Karpas-422 (cell line): ENCODE results near the gene COX6A1. TPM values are rescaled to one million over a fixed set of nuclear protein-coding genes. Genes with fewer than 3 reads are reported as not detected.
"Not testable (repeated sequence)": the region's sequence is repeated elsewhere in the genome, so short reads cannot be mapped to it uniquely, and the experiment has no call there.

Experiments
- DNase-seq: peaks from one replicate; pipeline ENCODE4 v3.0.0-alpha.2; 2015
- H2AFZ ChIP-seq: fragments of 200-600 bp; sonication (generic); 2 replicates; pipeline ENCODE4 v1.6.1; 2014; ENCODE audit warnings: antibody characterized with exemption, low read length, mixed read lengths
- H3K27ac ChIP-seq: fragments of 200-600 bp; sonication (generic); 2 replicates; pipeline ENCODE4 v1.5.1; 2014; ENCODE audit warnings: mild to moderate bottlenecking, low read length, moderate library complexity
- H3K27me3 ChIP-seq: fragments of 200-600 bp; sonication (generic); 2 replicates; pipeline ENCODE4 v1.6.1; 2014; ENCODE audit warnings: low read length, mixed read lengths
- H3K36me3 ChIP-seq: fragments of 200-600 bp; sonication (generic); 2 replicates; pipeline ENCODE4 v1.6.1; 2014; ENCODE audit warnings: low read length, mixed read lengths; ENCODE audit not compliant: insufficient read depth
- H3K4me1 ChIP-seq: fragments of 200-600 bp; sonication (generic); 2 replicates; pipeline ENCODE4 v1.6.1; 2014; ENCODE audit warnings: mild to moderate bottlenecking, low read length, mixed read lengths
- H3K4me2 ChIP-seq: fragments of 200-600 bp; sonication (generic); 2 replicates; pipeline ENCODE4 v1.6.1; 2014; ENCODE audit warnings: low read length, low read depth, mild to moderate bottlenecking; ENCODE audit not compliant: poor library complexity, severe bottlenecking
- H3K4me3 ChIP-seq: fragments of 200-600 bp; sonication (generic); 2 replicates; pipeline ENCODE4 v1.5.1; 2014; ENCODE audit warnings: mild to moderate bottlenecking, antibody characterized with exemption, low read length, mixed read lengths
- H3K79me2 ChIP-seq: fragments of 200-600 bp; sonication (generic); 2 replicates; pipeline ENCODE4 v1.6.1; 2014; ENCODE audit warnings: mild to moderate bottlenecking, low read length, mixed read lengths
- H3K9ac ChIP-seq: fragments of 200-600 bp; sonication (generic); 2 replicates; pipeline ENCODE4 v1.6.0; 2014; ENCODE audit warnings: low read length
- H3K9me2 ChIP-seq: fragments of 200-600 bp; sonication (generic), shearing (Covaris generic); replicated peaks from 2 replicates; pipeline ENCODE4 v1.6.0; 2014; ENCODE audit warnings: mild to moderate bottlenecking, low read length, moderate library complexity; ENCODE audit not compliant: insufficient read depth
- H3K9me3 ChIP-seq: fragments of 300-700, 200-600 bp; sonication (generic); 2 replicates; pipeline ENCODE4 v1.6.1; 2014; ENCODE audit warnings: low read length, mixed read lengths
- H4K20me1 ChIP-seq: fragments of 200-600 bp; sonication (generic); 2 replicates; pipeline ENCODE4 v1.6.1; 2014; ENCODE audit warnings: mild to moderate bottlenecking, antibody characterized with exemption, low read length, low read depth; ENCODE audit not compliant: insufficient read depth
- total RNA-seq: library from RNA; depleted of rRNA; stranded (reverse); fragments of >200 nt; shearing (Covaris generic); gene quantifications from 2 replicates; pipeline ENCODE4 v1.2.3, GENCODE V29; 2014; ENCODE audit warnings: low replicate concordance; rRNA removed

The COX6A1 gene
- total RNA-seq, 1 experiment from 2014 or later: 542 TPM

GRCh38 chr12:120487552-120487951, 49.6 kb downstream of the COX6A1 start:
- not testable (repeated sequence) for H3K4me1 ChIP-seq, H3K9me2 ChIP-seq, H3K36me3 ChIP-seq, H3K9me3 ChIP-seq, H3K27me3 ChIP-seq, H4K20me1 ChIP-seq, H3K4me2 ChIP-seq, DNase-seq, H3K79me2 ChIP-seq, H3K4me3 ChIP-seq, H3K27ac ChIP-seq, H3K9ac ChIP-seq, H2AFZ ChIP-seq

GRCh38 chr12:120488057-120488640, 50.2 kb downstream of the COX6A1 start:
- Histone ChIP-seq H3K36me3 (no peaks in the 10 kb centered on the region), H3K4me1 (peaks cover 8% of the 10 kb centered on the region), H3K4me3 (no peak overlapping the region), H3K27me3 (no peaks in the 10 kb centered on the region), H3K79me2 (no peaks in the 10 kb centered on the region), H4K20me1 (no peaks in the 10 kb centered on the region), H3K4me2 (no peak overlapping the region), H3K27ac (no peak overlapping the region), H2AFZ (no peak overlapping the region), H3K9me3 (no peaks in the 10 kb centered on the region), H3K9ac (no peak overlapping the region), H3K9me2 (no peaks in the 10 kb centered on the region)
- no peak for DNase-seq

- H3K27me3 ChIP-seq: no peaks in the 10 kb centered on the region
- DNase-seq: no peak
- no peaks in the 10 kb centered on the region for H3K4me1 ChIP-seq
- no peaks in the 10 kb centered on the region for H3K79me2 ChIP-seq
- no peaks in the 10 kb centered on the region for H3K9me2 ChIP-seq
- H3K4me3 ChIP-seq: no peak overlapping the region
- H2AFZ ChIP-seq: no peak overlapping the region
- H3K9ac ChIP-seq: no peak overlapping the region
- H4K20me1 ChIP-seq: no peaks in the 10 kb centered on the region
- no peaks in the 10 kb centered on the region for H3K9me3 ChIP-seq
- H3K36me3 ChIP-seq: no peaks in the 10 kb centered on the region
- no peak overlapping the region for H3K27ac ChIP-seq
- H3K4me2 ChIP-seq: no peak overlapping the region
These were observed 51.1 kb downstream of the COX6A1 start for GRCh38 chr12:120489018-120489417.

GRCh38 chr12:120490325-120490724, 52.4 kb downstream of the COX6A1 start:
- Histone ChIP-seq H3K79me2 (no peaks in the 10 kb centered on the region), H3K4me3 (no peak overlapping the region), H3K9me2 (no peaks in the 10 kb centered on the region), H2AFZ (no peak overlapping the region), H4K20me1 (no peaks in the 10 kb centered on the region), H3K4me1 (peaks cover 7% of the 10 kb centered on the region), H3K27ac (no peak overlapping the region), H3K9me3 (no peaks in the 10 kb centered on the region), H3K36me3 (no peaks in the 10 kb centered on the region), H3K4me2 (no peak overlapping the region), H3K9ac (no peak overlapping the region), H3K27me3 (no peaks in the 10 kb centered on the region)
- no peak for DNase-seq

Other genes starting within 250 kb of the COX6A1 start
- 53.6 and 75.2 TPM in 2 replicates for gene GCN1, start 243.4 kb upstream of the COX6A1 start, total RNA-seq
- 4,777 and 6,150 TPM in 2 replicates for gene RPLP0, start 237.0 kb upstream of the COX6A1 start, total RNA-seq
- gene PXN, start 172.4 kb upstream of the COX6A1 start, total RNA-seq: 1.9 and 2.5 TPM in 2 replicates
- gene RNU4-2, start 146.2 kb upstream of the COX6A1 start, total RNA-seq: under 0.01 TPM in 2 replicates
- under 0.01 TPM in 2 replicates for gene RNU4-1, start 144.9 kb upstream of the COX6A1 start, total RNA-seq
- 0.54 and 0.67 TPM in 2 replicates for gene SIRT4, start 135.8 kb upstream of the COX6A1 start, total RNA-seq
- gene PLA2G1B, start 110.3 kb upstream of the COX6A1 start, total RNA-seq: not detected in 2 replicates
- gene MSI1, start 68.9 kb upstream of the COX6A1 start, total RNA-seq: not detected in 2 replicates
- 15.6 and 26.1 TPM in 2 replicates for gene TRIAP1, start 8.3 kb downstream of the COX6A1 start, total RNA-seq
- gene GATC, start 8.3 kb downstream of the COX6A1 start, total RNA-seq: 18.7 and 21.9 TPM in 2 replicates
- 158 and 213 TPM in 2 replicates for gene SRSF9, start 31.6 kb downstream of the COX6A1 start, total RNA-seq
- gene DYNLL1, start 58.0 kb downstream of the COX6A1 start, total RNA-seq: 237 and 308 TPM in 2 replicates
- 26.3 and 31.5 TPM in 2 replicates for gene COQ5, start 91.0 kb downstream of the COX6A1 start, total RNA-seq
- gene RNF10, start 96.2 kb downstream of the COX6A1 start, total RNA-seq: 59.8 and 65.5 TPM in 2 replicates
- gene POP5, start 143.3 kb downstream of the COX6A1 start, total RNA-seq: 69.1 and 72.9 TPM in 2 replicates
- not detected in 2 replicates for gene CABP1, start 202.5 kb downstream of the COX6A1 start, total RNA-seq
- 80.8 and 88.3 TPM in 2 replicates for gene MLEC, start 249.0 kb downstream of the COX6A1 start, total RNA-seq